Choroid plexus epithelial cell (primary cell): ENCODE data around the gene FLT1.
A peak's percentile ranks its signal among the peaks of the same experiment; 100 is the strongest.

Experiments used
- DNase-seq: peaks from one replicate; pipeline ENCODE4 v3.0.0-alpha.2; 2010; ENCODE audit warnings: low read depth
- H3K4me3 ChIP-seq: 2 replicates; pipeline ENCODE4 v1.5.1; 2011; ENCODE audit warnings: low read depth, mild to moderate bottlenecking, control low read depth, low read length, moderate library complexity
- TF ChIP-seq, protein P1 (sequence below): conservative IDR thresholded peaks from 2 replicates; pipeline ENCODE4 v1.5.1; 2011; ENCODE audit warnings: low read depth, mild to moderate bottlenecking, control low read depth, inconsistent platforms, low read length, moderate library complexity

The FLT1 gene

DNA sequence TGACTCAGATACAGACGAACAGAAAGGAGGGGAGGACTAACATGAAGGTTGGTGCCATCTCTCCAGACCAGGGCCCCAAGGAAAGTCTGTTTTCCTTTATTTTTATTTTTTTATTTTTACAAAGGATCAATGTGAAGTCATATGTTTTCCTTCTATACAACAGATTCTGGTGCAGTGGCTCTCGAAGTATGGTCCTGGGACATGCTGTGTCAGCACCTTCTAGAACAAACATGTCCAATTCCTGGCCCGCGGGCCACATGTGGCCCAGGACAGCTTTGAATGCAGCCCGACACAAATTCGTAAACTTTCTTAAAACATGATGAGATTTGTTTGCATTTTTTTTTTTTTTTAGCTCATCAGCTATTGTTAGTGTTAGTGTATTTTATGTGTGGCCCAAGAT, 174.7 kb downstream of the FLT1 start:
- H3K4me3 ChIP-seq: no peak overlapping the region
- TF ChIP-seq, protein P1, sequence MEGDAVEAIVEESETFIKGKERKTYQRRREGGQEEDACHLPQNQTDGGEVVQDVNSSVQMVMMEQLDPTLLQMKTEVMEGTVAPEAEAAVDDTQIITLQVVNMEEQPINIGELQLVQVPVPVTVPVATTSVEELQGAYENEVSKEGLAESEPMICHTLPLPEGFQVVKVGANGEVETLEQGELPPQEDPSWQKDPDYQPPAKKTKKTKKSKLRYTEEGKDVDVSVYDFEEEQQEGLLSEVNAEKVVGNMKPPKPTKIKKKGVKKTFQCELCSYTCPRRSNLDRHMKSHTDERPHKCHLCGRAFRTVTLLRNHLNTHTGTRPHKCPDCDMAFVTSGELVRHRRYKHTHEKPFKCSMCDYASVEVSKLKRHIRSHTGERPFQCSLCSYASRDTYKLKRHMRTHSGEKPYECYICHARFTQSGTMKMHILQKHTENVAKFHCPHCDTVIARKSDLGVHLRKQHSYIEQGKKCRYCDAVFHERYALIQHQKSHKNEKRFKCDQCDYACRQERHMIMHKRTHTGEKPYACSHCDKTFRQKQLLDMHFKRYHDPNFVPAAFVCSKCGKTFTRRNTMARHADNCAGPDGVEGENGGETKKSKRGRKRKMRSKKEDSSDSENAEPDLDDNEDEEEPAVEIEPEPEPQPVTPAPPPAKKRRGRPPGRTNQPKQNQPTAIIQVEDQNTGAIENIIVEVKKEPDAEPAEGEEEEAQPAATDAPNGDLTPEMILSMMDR: no peak
- no peak for DNase-seq

DNA sequence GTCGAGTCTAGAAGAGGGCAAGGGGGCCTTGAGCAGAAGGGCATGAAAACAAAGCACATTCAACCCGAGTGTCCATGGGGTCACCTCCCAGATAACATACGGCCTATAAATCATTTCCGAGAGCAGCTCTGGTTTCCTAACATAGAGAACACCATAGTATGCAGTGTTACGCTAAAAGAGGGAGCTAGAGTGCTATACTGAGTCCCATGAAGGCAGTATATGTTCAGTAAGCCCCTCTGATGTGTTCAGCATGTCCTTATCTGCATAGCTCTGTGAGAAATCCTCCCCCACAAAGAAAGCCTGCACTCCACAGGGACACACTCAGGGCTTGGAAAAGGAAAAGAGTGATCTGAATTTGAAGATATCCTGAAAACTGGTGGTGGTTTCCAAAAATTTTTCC, 175.4 kb downstream of the FLT1 start:
- TF ChIP-seq, protein P1: no peak
- no peak overlapping the region for H3K4me3 ChIP-seq
- DNase-seq: no peak

DNA sequence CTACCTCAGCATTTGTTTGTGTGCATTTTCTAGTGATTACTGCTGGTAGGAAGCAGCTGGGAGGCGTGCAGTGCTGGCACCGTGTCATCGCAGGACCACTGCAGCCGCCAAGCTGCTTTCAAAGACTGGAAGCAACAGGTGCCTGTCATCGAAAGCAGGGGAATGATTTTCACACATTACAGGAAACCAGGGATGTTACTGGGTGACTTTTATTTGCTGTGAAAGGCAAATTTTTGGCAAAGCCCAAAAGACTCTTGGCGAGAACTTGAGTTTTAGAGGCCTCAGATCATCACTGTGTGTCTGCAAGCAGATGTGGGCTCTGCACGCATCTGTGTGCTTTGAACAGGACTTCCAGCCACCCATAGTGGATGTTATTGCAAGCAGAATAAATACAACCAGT, 176.4 kb downstream of the FLT1 start:
- TF ChIP-seq, protein P1: no peak
- DNase-seq: no peak

DNA sequence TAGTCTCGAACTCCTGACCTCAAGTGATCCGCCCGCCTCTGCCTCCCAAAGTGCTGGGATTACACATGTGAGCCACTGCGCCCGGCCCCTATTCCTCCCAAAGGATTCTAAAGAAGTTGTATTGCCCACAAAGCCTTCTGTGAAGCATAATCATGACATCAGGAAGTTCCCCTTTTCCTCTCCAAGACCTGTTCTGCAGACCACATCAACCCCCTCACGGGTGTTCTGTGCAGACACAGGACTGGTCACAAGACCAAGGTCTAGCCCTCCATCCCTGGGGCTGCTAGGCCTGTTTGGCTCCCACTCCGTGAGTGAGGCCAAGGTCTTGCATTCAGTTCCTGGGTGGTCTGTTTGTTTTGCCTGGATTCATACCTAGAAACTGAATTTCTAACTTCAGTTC, 178.1 kb downstream of the FLT1 start:
- no peak for DNase-seq
- TF ChIP-seq, protein P1: no peak
- no peak overlapping the region for H3K4me3 ChIP-seq

More for the DNA sequence above, 176.4 kb downstream of the FLT1 start:
- no peak overlapping the region for H3K4me3 ChIP-seq

DNA sequence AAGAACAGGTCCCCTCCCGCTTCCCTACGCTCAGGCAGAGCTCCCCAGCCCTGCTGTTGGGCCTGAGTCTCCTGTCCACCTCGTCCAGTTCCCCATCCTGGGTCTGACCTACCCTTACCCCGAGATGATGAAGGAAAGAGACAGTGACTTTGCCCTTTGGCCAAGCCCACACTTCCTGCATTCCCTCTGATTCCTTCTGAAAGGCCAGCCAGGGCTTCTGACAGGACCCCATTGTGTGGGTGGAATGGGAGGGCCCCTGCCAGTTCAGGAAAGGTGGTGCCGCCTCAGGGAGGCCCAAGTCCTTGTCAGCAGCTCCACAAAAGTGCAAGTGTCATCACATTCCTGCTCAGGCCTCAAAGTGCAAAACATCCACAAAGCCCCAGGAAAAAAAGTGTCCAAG, 178.8 kb downstream of the FLT1 start:
- DNase-seq: no peak
- TF ChIP-seq, protein P1: no peak
- H3K4me3 ChIP-seq: no peak overlapping the region

DNA sequence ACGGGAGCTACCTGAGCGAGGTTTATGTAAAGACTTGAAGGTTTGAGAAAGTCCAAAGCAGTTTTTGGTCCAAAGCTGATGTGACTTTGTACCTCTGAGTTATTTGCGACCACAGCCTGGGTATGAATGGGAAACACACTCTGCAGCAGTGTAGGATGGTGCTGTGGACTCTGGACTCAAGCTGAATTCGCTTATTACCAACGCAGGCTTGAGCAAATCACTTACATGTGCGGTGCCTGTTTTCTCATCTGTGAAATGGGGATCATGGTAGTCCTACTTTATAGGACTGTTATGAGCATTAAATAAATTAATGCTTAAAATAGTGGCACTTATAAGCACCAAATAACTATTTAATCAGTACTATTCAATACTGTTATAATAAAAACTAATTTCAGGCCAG, 180.0 kb downstream of the FLT1 start:
- no peak overlapping the region for H3K4me3 ChIP-seq
- TF ChIP-seq, protein P1: no peak
- no peak for DNase-seq

DNA sequence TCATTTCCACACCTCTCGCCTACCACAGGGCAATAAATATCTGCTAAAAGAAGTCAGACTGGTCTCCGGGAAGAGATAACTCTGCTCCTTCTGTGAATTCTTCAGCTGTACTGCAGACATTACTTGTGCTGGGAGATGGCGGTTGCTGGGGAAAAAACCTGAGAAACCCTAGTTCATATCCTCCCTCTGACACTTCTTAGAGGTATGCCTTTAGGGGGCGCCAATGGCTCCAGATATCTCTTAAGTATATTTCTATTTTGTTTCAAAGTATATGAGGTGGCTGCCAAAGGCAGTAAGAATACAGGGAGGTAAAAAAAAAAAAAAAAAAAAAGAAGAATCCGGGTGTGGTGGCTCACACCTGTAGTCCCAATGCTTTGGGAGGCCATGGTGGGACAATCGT, 181.3 kb downstream of the FLT1 start:
- TF ChIP-seq, protein P1: peak; percentile 57

More for the DNA sequence above, 181.3 kb downstream of the FLT1 start:
- no peak overlapping the region for H3K4me3 ChIP-seq
- peak; percentile 77 for DNase-seq
